IPS-20b (cell line): ENCODE measurements around the gene MAGI2.
"Not testable (repeated sequence)": the region's sequence is repeated elsewhere in the genome, so short reads cannot be mapped to it uniquely, and the experiment has no call there.

Experiments
- H3K27ac ChIP-seq: one replicate; pipeline ENCODE4 v1.5.1; 2013; ENCODE audit warnings: low read length
- H3K27me3 ChIP-seq: 2 replicates; pipeline ENCODE4 v1.6.1; 2013; ENCODE audit warnings: mild to moderate bottlenecking, low read length, inconsistent platforms; ENCODE audit not compliant: insufficient read depth
- H3K36me3 ChIP-seq: 2 replicates; pipeline ENCODE4 v1.6.1; 2013; ENCODE audit warnings: low read depth, mild to moderate bottlenecking, inconsistent platforms, low read length, moderate library complexity; ENCODE audit not compliant: insufficient read depth
- H3K4me1 ChIP-seq: 2 replicates; pipeline ENCODE4 v1.6.1; 2013; ENCODE audit warnings: mild to moderate bottlenecking, control low read depth, inconsistent platforms, low read length, moderate library complexity; ENCODE audit not compliant: insufficient read depth
- H3K4me3 ChIP-seq: 2 replicates; pipeline ENCODE4 v1.5.1; 2013; ENCODE audit warnings: mild to moderate bottlenecking, low read length, inconsistent platforms
- H3K9ac ChIP-seq: 2 replicates; pipeline ENCODE4 v1.6.1; 2013; ENCODE audit warnings: low read depth, mild to moderate bottlenecking, inconsistent platforms, low read length, moderate library complexity
- H3K9me3 ChIP-seq: 2 replicates; pipeline ENCODE4 v1.6.1; 2013; ENCODE audit warnings: mild to moderate bottlenecking, low read depth, low read length, inconsistent platforms; ENCODE audit not compliant: insufficient read depth

The MAGI2 gene

GRCh38 chr7:78588393-78588792 is 865.1 kb downstream of the MAGI2 start:
- H3K9ac ChIP-seq: no peak overlapping the region
- no peaks in the 10 kb centered on the region for H3K9me3 ChIP-seq
- H3K36me3 ChIP-seq: no peaks in the 10 kb centered on the region
- peaks cover 7% of the 10 kb centered on the region for H3K4me1 ChIP-seq
- H3K4me3 ChIP-seq: no peak overlapping the region
- no peaks in the 10 kb centered on the region for H3K27me3 ChIP-seq
- no peak overlapping the region for H3K27ac ChIP-seq

GRCh38 chr7:78587443-78588044 is 865.9 kb downstream of the MAGI2 start:
- no peaks in the 10 kb centered on the region for H3K36me3 ChIP-seq
- H3K27ac ChIP-seq: no peak overlapping the region
- no peaks in the 10 kb centered on the region for H3K9me3 ChIP-seq
- H3K4me1 ChIP-seq: peaks cover 7% of the 10 kb centered on the region
- H3K9ac ChIP-seq: no peak overlapping the region
- no peaks in the 10 kb centered on the region for H3K27me3 ChIP-seq
- no peak overlapping the region for H3K4me3 ChIP-seq

DNA sequence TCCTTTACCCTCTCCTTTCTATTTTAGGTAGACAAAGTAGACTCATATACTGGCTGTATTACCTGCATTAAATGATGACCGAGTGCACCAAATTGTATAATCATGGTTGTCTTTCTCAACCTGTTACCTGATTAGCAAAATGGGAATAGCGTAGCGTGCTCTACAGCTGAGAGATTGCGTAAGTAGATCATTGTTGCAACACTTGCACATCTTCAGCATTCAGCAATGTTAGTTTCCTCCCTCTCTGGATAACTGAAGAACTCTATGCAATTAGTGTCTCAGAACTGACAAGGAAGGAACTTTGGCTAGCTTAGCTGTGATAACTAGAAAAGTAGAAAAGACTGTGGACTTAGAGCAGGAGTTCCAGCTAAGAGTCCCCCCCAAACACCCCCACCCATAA is 867.5 kb downstream of the MAGI2 start:
- Histone ChIP-seq H3K27ac (no peak overlapping the region), H3K36me3 (no peaks in the 10 kb centered on the region), H3K27me3 (no peaks in the 10 kb centered on the region), H3K9me3 (no peaks in the 10 kb centered on the region), H3K4me1 (peaks cover 15% of the 10 kb centered on the region), H3K4me3 (no peak overlapping the region), H3K9ac (no peak overlapping the region)

GRCh38 chr7:78578686-78579085 is 874.8 kb downstream of the MAGI2 start:
- Histone ChIP-seq H3K27ac (peak overlapping the region; percentile 35), H3K9me3 (no peaks in the 10 kb centered on the region), H3K9ac (peak overlapping the region; percentile 59), H3K4me3 (peak overlapping the region; percentile 21; the same call in 1 of the 2 replicates), H3K4me1 (peaks cover 44% of the 10 kb centered on the region), H3K36me3 (no peaks in the 10 kb centered on the region), H3K27me3 (no peaks in the 10 kb centered on the region)

DNA sequence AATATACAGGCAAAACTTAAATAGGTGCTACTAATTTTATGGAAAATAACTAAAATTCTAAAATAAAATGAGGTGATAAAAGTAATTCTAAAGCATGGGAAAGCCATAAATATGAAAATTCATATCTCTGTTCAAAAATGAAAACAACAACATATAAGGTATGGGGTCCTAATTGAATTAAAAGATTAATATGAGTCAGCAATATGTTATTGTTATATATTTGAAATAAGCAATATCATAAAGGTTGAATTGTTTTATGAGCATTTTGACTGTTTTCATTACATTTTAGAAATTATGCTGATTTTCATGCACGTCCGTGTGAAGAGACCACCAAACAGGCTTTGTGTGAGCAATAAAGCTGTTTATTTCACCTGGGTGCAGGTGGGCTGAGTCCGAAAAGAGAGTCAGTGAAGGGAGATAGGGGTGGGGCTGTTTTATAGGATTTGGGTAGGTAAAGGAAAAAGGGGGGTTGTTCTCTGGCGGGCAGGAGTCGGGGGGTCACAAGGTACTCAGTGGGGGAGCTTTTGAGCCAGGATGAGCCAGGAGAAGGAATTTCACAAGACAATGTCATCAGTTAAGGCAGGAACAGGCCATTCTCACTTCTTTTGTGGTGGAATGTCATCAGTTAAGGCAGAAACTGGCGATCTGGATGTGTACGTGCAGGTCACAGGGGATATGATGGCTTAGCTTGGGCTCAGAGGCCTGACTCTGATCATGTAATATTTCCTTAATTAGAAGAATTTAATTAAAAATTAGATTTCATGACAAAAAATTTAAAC is 876.1 kb downstream of the MAGI2 start:
- not testable (repeated sequence) for H3K27ac ChIP-seq, H3K4me3 ChIP-seq, H3K9ac ChIP-seq

GRCh38 chr7:78576236-78576635 is 877.2 kb downstream of the MAGI2 start:
- H3K9ac ChIP-seq: peak overlapping the region; percentile 44; the same call in 1 of the 2 replicates
- no peak overlapping the region for H3K4me3 ChIP-seq
- no peaks in the 10 kb centered on the region for H3K27me3 ChIP-seq
- no peaks in the 10 kb centered on the region for H3K9me3 ChIP-seq
- peak overlapping the region; percentile 67 for H3K27ac ChIP-seq
- H3K36me3 ChIP-seq: no peaks in the 10 kb centered on the region
- H3K4me1 ChIP-seq: peaks cover 41% of the 10 kb centered on the region

More for the DNA sequence above, 876.1 kb downstream of the MAGI2 start:
- H3K36me3 ChIP-seq, H3K27me3 ChIP-seq, H3K9me3 ChIP-seq: not testable (repeated sequence)
- H3K4me1 ChIP-seq: peaks cover 44% of the 10 kb centered on the region

DNA sequence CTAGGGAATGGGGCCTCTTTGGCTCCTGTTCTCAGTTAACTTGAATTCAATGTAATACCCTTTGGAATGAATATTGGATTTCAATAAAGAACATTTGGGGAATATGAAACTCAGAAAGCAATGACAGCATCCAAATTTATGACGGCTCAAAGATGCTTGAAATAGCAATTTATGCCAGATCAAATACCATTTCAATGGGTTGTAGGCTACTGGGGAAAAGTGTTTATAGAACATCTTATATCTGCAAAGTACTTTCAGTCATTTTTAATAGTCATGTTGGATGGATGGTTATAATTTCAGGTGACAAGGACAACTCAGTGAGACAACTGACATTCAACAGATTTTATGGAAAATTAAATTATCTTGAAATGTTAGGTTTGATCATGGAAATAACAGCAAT is 882.2 kb downstream of the MAGI2 start:
- H3K36me3 ChIP-seq: no peaks in the 10 kb centered on the region
- H3K27ac ChIP-seq: no peak overlapping the region
- no peaks in the 10 kb centered on the region for H3K27me3 ChIP-seq
- peaks cover 22% of the 10 kb centered on the region; the same call in 1 of the 2 replicates for H3K4me1 ChIP-seq
- H3K4me3 ChIP-seq: no peak overlapping the region
- no peak overlapping the region for H3K9ac ChIP-seq
- H3K9me3 ChIP-seq: no peaks in the 10 kb centered on the region

- Histone ChIP-seq H3K9ac (no peak overlapping the region), H3K4me1 (peaks cover 27% of the 10 kb centered on the region; the same call in 1 of the 2 replicates), H3K9me3 (no peaks in the 10 kb centered on the region), H3K27me3 (no peaks in the 10 kb centered on the region), H3K27ac (no peak overlapping the region), H3K36me3 (no peaks in the 10 kb centered on the region), H3K4me3 (no peak overlapping the region)
Observed at GRCh38 chr7:78568690-78569089, 884.8 kb downstream of the MAGI2 start.

DNA sequence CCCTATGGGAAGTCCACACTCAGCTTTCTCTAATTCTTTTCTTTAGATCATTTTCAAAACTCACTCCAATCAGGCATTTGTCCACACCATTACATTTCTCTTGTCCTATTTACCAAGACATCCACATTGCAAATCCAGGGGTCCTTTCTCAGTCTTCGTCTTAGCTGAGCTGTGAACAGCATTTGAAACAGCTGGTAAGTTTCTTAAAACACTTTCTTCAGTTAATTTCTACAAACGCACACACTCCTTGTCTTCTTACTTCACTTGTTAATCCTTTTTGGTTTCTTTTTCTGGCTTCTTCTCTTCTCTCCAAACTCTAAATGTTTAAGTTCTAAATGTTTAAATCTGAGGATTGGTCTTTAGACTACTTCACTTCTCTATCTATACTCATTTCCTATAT is 885.6 kb downstream of the MAGI2 start:
- Histone ChIP-seq H3K9me3 (no peaks in the 10 kb centered on the region), H3K27me3 (no peaks in the 10 kb centered on the region), H3K4me3 (no peak overlapping the region), H3K9ac (peak overlapping the region; percentile 19; the same call in 1 of the 2 replicates), H3K36me3 (no peaks in the 10 kb centered on the region), H3K4me1 (peaks cover 35% of the 10 kb centered on the region; the same call in 1 of the 2 replicates), H3K27ac (no peak overlapping the region)

DNA sequence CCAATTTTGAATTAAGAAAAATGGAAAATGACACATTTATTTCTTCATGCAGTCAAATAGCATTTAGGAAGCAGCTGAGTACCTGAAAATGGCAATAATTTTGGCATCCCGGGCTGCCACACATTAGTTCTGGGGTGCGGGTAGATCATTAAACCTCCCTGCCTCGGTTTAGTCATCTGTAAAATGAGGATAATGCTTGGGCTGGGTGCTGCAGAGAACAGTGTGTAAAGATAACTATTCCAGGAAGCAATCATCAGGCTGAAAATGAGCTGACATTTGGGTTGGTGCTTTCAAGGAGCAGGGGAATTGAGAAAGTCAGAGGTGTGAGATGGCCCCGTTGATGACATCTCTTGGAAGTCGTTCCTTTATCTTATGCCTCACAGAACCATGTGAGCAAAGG is 887.7 kb downstream of the MAGI2 start:
- Histone ChIP-seq H3K9me3 (no peaks in the 10 kb centered on the region), H3K9ac (no peak overlapping the region), H3K36me3 (no peaks in the 10 kb centered on the region), H3K27ac (peak overlapping the region; percentile 49), H3K4me1 (peaks cover 42% of the 10 kb centered on the region), H3K27me3 (no peaks in the 10 kb centered on the region), H3K4me3 (no peak overlapping the region)

- H3K27ac ChIP-seq: peak overlapping the region; percentile 43
- no peaks in the 10 kb centered on the region for H3K36me3 ChIP-seq
- H3K4me1 ChIP-seq: peaks cover 50% of the 10 kb centered on the region
- peak overlapping the region; percentile 14; the same call in 1 of the 2 replicates for H3K9ac ChIP-seq
- H3K27me3 ChIP-seq: no peaks in the 10 kb centered on the region
- H3K9me3 ChIP-seq: no peaks in the 10 kb centered on the region
- H3K4me3 ChIP-seq: peak overlapping the region; percentile 11; the same call in 1 of the 2 replicates
Observed at GRCh38 chr7:78563191-78563590, 890.3 kb downstream of the MAGI2 start.

GRCh38 chr7:78562191-78562590 is 891.3 kb downstream of the MAGI2 start:
- Histone ChIP-seq H3K9ac (peak overlapping the region; percentile 14; the same call in 1 of the 2 replicates), H3K36me3 (no peaks in the 10 kb centered on the region), H3K4me3 (no peak overlapping the region), H3K9me3 (no peaks in the 10 kb centered on the region), H3K4me1 (peaks cover 45% of the 10 kb centered on the region), H3K27ac (peak overlapping the region; percentile 6), H3K27me3 (no peaks in the 10 kb centered on the region)
